Measurements from ENCODE around the gene PCSK2.

GRCh38 chr20:17421493-17421892 is 194.7 kb downstream of the PCSK2 start:
- no peak for TF ChIP-seq POLR2A (IDR thresholded peaks at IDR 0.05; ENCODE audit: low read depth, low read length)
- TF ChIP-seq TAF1 (IDR thresholded peaks at IDR 0.05; ENCODE audit: low read depth, low read length) = no peak

All from GM12891 (cell line).